ENCODE results near the gene FOXD2.

DNA sequence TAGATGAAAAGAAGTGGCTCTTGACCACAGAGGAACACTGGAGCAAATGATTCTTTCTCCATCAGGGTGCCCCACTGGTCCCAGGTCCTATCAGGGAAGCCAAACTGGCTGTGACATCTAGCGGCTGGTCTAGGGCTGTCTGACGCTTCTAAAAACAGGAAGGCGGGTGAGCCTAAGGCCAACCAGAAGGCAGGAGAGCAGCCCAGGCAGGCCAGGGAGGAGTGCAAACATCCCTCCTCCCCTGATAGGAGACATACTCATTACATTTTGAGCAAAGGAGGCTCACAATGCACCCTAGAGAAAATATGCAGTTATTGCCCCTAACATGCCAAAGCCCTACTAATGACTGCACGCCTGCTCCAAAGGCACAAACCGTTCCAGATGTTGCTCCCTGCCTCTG, 32.1 kb upstream of the FOXD2 start:
- TF ChIP-seq, protein P1, sequence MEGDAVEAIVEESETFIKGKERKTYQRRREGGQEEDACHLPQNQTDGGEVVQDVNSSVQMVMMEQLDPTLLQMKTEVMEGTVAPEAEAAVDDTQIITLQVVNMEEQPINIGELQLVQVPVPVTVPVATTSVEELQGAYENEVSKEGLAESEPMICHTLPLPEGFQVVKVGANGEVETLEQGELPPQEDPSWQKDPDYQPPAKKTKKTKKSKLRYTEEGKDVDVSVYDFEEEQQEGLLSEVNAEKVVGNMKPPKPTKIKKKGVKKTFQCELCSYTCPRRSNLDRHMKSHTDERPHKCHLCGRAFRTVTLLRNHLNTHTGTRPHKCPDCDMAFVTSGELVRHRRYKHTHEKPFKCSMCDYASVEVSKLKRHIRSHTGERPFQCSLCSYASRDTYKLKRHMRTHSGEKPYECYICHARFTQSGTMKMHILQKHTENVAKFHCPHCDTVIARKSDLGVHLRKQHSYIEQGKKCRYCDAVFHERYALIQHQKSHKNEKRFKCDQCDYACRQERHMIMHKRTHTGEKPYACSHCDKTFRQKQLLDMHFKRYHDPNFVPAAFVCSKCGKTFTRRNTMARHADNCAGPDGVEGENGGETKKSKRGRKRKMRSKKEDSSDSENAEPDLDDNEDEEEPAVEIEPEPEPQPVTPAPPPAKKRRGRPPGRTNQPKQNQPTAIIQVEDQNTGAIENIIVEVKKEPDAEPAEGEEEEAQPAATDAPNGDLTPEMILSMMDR (IDR thresholded peaks at IDR 0.05; ENCODE audit: insufficient read depth, low read depth, low read length): no peak
- no peak for TF ChIP-seq EZH2 (IDR thresholded peaks at IDR 0.05; ENCODE audit: insufficient read depth, low read length)

Data from astrocyte (in vitro differentiated cells and primary cell).